Tibial nerve (tissue), 4 donors: ENCODE results near the gene TOR2A. TPM values are rescaled to one million over a fixed set of nuclear protein-coding genes. Genes with fewer than 3 reads are reported as not detected.
"Not testable (repeated sequence)": the region's sequence is repeated elsewhere in the genome, so short reads cannot be mapped to it uniquely, and the experiment has no call there.

Experiments
- DNase-seq, 2 donors: peaks; one replicate each; pipeline ENCODE4 v3.0.0-alpha.2; 2019; ENCODE audit warnings: low spot score in 2 of 2
- H3K27ac ChIP-seq, 4 donors: fragments of 200-600 bp; sonication (generic) in 3 of 4; one replicate each; pipeline ENCODE4 v1.5.1; 2017 to 2019; ENCODE audit warnings: mild to moderate bottlenecking in 1 of 4
- H3K27me3 ChIP-seq, 2 donors: fragments of 200-600 bp; sonication (generic) in 1 of 2; one replicate each; pipeline versions ENCODE4 v1.5.1 to v1.6.0; 2017 to 2019
- H3K36me3 ChIP-seq, 3 donors: fragments of 200-600 bp; sonication (generic); one replicate each; pipeline ENCODE4 v1.5.1; 2018 to 2019
- H3K4me1 ChIP-seq, 4 donors: fragments of 200-600 bp; sonication (generic) in 3 of 4; one replicate each; pipeline ENCODE4 v1.5.1; 2017 to 2019
- H3K4me3 ChIP-seq, 4 donors: fragments of 200-600 bp; sonication (generic) in 3 of 4; one replicate each; pipeline ENCODE4 v1.5.1; 2017 to 2019; ENCODE audit warnings: mild to moderate bottlenecking in 1 of 4, moderate library complexity in 1 of 4
- H3K9me3 ChIP-seq, 4 donors: fragments of 200-600 bp; sonication (generic) in 3 of 4; one replicate each; pipeline ENCODE4 v1.5.1; 2017 to 2019
- EP300 ChIP-seq, 2 donors: sonication (generic); formaldehyde crosslinking; IDR thresholded peaks; one replicate each; pipeline ENCODE4 v1.6.1; 2017; ENCODE audit warnings: antibody characterized with exemption in 2 of 2, mild to moderate bottlenecking in 1 of 2
- POLR2A ChIP-seq, 2 donors: fragments of 450-650 bp; IDR thresholded peaks; one replicate each; pipeline ENCODE4 v1.6.1; 2017; ENCODE audit warnings: antibody characterized with exemption in 2 of 2, mild to moderate bottlenecking in 2 of 2, moderate library complexity in 2 of 2
- WGBS, 2 donors: methylation state at CpG; one replicate each; pipeline ENCODE4 v1.1.5; 2018; 5-methylcytosine and 5-hydroxymethylcytosine counted together
- total RNA-seq, 4 donors: library from RNA; depleted of rRNA; stranded (reverse); fragments of >200 nt; gene quantifications; one replicate each; pipeline ENCODE4 v1.1.0, GENCODE V29; 2016
- TF ChIP-seq, protein P1 (sequence below), 5 experiments: fragments of 200-600 bp in 3 of 5; fragments of 450-650 bp in 2 of 5; sonication (generic) in 3 of 5; IDR thresholded peaks; one replicate each; pipeline ENCODE4 v1.5.1; 2016 to 2019; ENCODE audit warnings: antibody characterized with exemption in 5 of 5, mild to moderate bottlenecking in 3 of 5, moderate library complexity in 2 of 5

The TOR2A gene
- 10 to 100 TPM; 13.3 to 15.3 (median 14.4) TPM for total RNA-seq

DNA sequence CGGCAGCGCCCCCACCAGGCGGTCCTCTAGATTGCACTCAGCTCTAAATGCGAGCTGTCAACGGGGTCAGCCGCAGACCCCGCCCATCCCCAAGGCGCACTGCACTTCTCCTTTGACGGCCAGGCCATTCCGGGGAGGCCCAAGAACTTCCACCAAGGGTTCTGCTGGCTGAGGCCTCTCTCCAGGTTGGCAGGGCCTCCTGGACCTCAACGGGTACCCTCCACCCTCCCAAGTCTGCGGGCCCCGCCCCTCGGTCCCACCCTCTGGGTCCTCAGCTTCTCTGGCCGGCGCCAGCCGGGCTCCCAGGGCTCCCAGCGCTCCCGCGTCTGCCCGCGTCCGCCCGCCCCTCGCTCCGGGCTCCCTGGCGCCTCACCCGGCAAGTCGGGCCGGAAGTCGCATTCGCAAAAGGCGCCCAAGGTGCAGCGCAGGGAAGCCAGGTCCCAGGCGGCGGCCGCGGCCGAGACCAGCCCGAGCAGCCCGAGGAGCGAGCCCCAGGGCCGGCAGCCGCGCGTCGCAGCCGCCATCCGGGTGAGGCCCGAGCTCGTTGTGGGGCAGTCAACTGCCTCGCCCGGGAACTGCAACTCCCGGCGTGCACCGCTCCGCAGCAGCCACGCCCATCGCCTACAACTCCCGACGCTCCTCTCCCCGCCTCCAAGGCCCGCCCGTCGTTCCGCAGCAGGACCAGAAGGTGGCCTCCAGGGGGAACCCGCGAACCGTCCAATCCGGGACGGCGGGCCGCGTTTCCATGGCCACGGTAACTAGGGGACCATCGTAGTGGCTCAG, at the start of gene TOR2A:
TOR2A (minus strand) TSS at position 548 of the 783 bp plus-strand sequence; CDS start at position 524, 24 bp downstream.
- peak within 1 kb of the TSS; percentile 56 to 91 (median 84) for H3K4me3 ChIP-seq
- peaks cover 0 to 52% (median 0%) of the 10 kb centered on the region in 3 donors for H3K36me3 ChIP-seq
- H3K9me3 ChIP-seq: no peaks in the 10 kb centered on the region
- TF ChIP-seq POLR2A (IDR thresholded peaks at IDR 0.05) (peak; percentile 86 to 91), EP300 (IDR thresholded peaks at IDR 0.05) (peak; percentile 78 to 87)
- TF ChIP-seq, protein P1, sequence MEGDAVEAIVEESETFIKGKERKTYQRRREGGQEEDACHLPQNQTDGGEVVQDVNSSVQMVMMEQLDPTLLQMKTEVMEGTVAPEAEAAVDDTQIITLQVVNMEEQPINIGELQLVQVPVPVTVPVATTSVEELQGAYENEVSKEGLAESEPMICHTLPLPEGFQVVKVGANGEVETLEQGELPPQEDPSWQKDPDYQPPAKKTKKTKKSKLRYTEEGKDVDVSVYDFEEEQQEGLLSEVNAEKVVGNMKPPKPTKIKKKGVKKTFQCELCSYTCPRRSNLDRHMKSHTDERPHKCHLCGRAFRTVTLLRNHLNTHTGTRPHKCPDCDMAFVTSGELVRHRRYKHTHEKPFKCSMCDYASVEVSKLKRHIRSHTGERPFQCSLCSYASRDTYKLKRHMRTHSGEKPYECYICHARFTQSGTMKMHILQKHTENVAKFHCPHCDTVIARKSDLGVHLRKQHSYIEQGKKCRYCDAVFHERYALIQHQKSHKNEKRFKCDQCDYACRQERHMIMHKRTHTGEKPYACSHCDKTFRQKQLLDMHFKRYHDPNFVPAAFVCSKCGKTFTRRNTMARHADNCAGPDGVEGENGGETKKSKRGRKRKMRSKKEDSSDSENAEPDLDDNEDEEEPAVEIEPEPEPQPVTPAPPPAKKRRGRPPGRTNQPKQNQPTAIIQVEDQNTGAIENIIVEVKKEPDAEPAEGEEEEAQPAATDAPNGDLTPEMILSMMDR (IDR thresholded peaks at IDR 0.05): peak; percentile 94 to 99 (median 98)
- WGBS, 2 donors: 0 to 1% methylated on average over 29 to 54 of the region's 76 CpGs
- H3K27ac ChIP-seq: peak within 1 kb of the TSS; percentile 85 to 99 (median 96)
- H3K27me3 ChIP-seq: no peaks in the 10 kb centered on the region
- DNase-seq: peak; percentile 93 to 95
- peaks cover 0 to 27% (median 11%) of the 10 kb centered on the region in 4 donors for H3K4me1 ChIP-seq

DNA sequence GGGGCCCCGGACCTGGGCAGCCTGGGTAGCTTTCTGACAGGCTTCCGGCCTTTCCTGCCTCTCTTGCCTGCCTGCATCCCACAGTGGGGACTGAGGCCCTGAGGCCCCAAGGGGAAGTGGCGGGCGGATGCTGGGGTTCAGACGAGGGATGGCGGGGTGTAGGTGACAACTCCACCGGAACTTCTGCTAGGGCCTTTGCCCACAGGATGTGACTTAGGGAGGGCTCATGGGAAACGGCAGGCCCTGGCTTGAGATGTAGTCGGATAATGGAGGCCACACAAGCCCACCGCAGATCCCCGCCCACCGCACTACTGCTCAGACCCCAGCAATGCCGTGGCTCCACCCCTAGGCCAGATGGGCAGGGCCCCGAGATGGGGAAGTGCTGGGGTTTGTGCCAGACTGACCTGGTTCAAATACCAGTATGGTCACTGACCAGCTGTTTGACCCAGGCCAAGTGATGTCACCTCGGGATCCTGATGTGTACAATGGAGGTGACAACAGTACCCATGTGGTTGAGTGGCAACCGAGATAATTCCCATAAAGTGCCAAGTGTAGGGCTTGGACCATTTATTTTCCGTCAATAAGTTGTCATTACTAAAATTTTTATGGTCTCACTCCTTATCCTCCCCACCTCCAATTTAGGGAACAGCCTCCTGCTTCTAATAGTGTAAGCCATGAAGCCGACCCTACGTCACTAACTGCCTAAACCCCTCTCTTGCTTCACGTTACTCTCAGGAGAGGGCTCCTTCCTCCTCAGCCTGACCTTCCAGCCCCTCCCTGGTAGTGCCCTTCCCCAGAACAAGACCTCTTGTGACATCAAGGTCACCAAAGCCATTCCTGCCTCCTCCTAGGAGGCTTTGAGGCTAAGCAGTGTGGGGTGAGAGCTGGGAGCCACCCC, 48.3 kb upstream of the TOR2A start:
- Histone ChIP-seq H3K36me3 (peaks cover 2 to 14% (median 12%) of the 10 kb centered on the region in 3 donors), H3K4me1 (peaks cover 0 to 66% (median 40%) of the 10 kb centered on the region in 4 donors), H3K27me3 (no peaks in the 10 kb centered on the region), H3K27ac (peak overlapping the region in 3 of 4 donors; percentile 86 to 97 (median 96)), H3K4me3 (no peak overlapping the region), H3K9me3 (no peaks in the 10 kb centered on the region)
- DNase-seq: no peak
- no peak for TF ChIP-seq EP300 (IDR thresholded peaks at IDR 0.05)
- no peak for TF ChIP-seq POLR2A (IDR thresholded peaks at IDR 0.05)
- TF ChIP-seq, protein P1 (IDR thresholded peaks at IDR 0.05): no peak
- 75 to 77% methylated on average over 19 to 20 of the region's 20 CpGs for WGBS, 2 donors

DNA sequence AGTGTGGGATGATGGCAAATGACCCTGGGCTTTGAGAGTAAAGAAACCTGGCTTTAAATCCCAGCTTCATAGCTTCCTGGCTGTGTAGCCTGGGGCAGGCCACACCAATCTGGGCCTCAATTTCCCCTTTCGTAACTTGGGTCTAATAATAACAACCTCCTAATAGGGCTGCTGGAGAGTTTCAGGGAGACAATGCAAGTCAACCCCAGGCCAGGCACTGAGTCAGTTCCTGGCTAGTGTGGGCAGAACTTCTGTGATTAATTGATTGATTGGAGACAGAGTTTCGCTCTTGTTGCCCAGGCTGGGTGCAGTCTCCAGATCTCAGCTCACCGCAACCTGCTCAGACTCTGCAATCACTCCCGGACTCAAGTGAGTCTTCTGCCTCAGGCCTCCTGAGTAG, 46.7 kb upstream of the TOR2A start:
- Histone ChIP-seq H3K27me3 (no peaks in the 10 kb centered on the region), H3K4me1 (peaks cover 0 to 61% (median 35%) of the 10 kb centered on the region in 4 donors), H3K27ac (no peak overlapping the region), H3K4me3 (no peak overlapping the region), H3K36me3 (no peaks in the 10 kb centered on the region), H3K9me3 (no peaks in the 10 kb centered on the region)
- 96% methylated on average over 4 of the region's 4 CpGs for WGBS, 2 donors
- TF ChIP-seq POLR2A (IDR thresholded peaks at IDR 0.05) (no peak), EP300 (IDR thresholded peaks at IDR 0.05) (no peak)
- TF ChIP-seq, protein P1 (IDR thresholded peaks at IDR 0.05): no peak
- no peak for DNase-seq

DNA sequence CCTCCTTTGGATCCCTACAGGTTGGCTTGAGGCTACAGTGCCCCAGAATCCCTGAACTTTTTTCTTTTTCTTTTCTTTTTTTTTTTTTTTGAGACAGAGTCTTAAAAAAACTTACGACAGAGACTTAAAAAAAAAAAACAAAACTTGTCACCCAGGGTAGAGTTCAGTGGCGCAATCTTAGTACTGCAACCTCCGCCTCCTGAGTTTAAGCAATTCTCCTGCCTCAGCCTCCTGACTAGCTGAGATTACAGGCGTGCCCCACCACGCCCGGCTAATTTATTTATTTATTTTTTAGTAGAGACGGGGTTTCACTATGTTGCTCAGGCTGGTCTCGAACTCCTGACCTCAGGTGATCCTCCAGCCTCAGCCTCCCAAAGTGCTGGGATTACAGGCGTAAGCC, 45.8 kb upstream of the TOR2A start:
- TF ChIP-seq, protein P1 (IDR thresholded peaks at IDR 0.05): peak in 1 of 5 experiments; percentile 4
- 86 to 89% methylated on average over 9 of the region's 9 CpGs for WGBS, 2 donors
- Histone ChIP-seq H3K27ac (peak overlapping the region in 2 of 4 donors; percentile 71 to 80), H3K4me1 (peaks cover 0 to 58% (median 32%) of the 10 kb centered on the region in 4 donors)
- not testable (repeated sequence) for H3K4me3 ChIP-seq, H3K27me3 ChIP-seq, H3K36me3 ChIP-seq, H3K9me3 ChIP-seq, DNase-seq
